GM23338 (cell line): ENCODE results near the gene GATA5. TPM values are rescaled to one million over a fixed set of nuclear protein-coding genes. Genes with fewer than 3 reads are reported as not detected.

Experiments
- ATAC-seq: fragments of 200-7000 bp; cut with Tn5 transposase; 3 replicates; pipeline ENCODE4 v1.9.1; 2020
- DNase-seq: peaks from one replicate; pipeline ENCODE4 v3.0.0-alpha.2; 2015; ENCODE audit warnings: low spot score
- H2AFZ ChIP-seq: fragments of 200-600 bp; sonication (generic); 2 replicates; pipeline ENCODE4 v1.8.0; 2016; ENCODE audit warnings: antibody characterized with exemption, mild to moderate bottlenecking, moderate library complexity
- H3F3A ChIP-seq: fragments of 200-600 bp; sonication (generic); replicated peaks from 2 replicates; pipeline ENCODE4 v1.8.0; 2017; ENCODE audit warnings: antibody characterized with exemption, mixed run types, low read depth
- H3K27ac ChIP-seq: fragments of 200-600 bp; sonication (generic); 2 replicates; pipeline ENCODE4 v1.6.1; 2016; ENCODE audit warnings: low read depth
- H3K27me3 ChIP-seq: fragments of 200-600 bp; sonication (generic); 2 replicates; pipeline ENCODE4 v1.8.0; 2016; ENCODE audit warnings: mild to moderate bottlenecking, mixed run types, moderate library complexity; ENCODE audit not compliant: insufficient read depth
- H3K36me3 ChIP-seq: fragments of 200-600 bp; sonication (generic); 2 replicates; pipeline ENCODE4 v1.8.0; 2016; ENCODE audit warnings: mild to moderate bottlenecking; ENCODE audit not compliant: insufficient read depth
- H3K4me1 ChIP-seq: fragments of 200-600 bp; sonication (generic); 2 replicates; pipeline ENCODE4 v1.8.0; 2016; ENCODE audit warnings: mild to moderate bottlenecking, moderate library complexity; ENCODE audit not compliant: insufficient read depth
- H3K4me2 ChIP-seq: fragments of 200-600 bp; sonication (generic); 2 replicates; pipeline ENCODE4 v1.7.1; 2017; ENCODE audit warnings: mixed run types
- H3K4me3 ChIP-seq: fragments of 200-600 bp; sonication (generic); 2 replicates; pipeline ENCODE4 v1.6.1; 2016; ENCODE audit warnings: mixed run types
- H3K79me2 ChIP-seq: fragments of 200-600 bp; sonication (generic); replicated peaks from 2 replicates; pipeline ENCODE4 v1.8.0; 2017; ENCODE audit warnings: mild to moderate bottlenecking; ENCODE audit not compliant: insufficient read depth
- H3K9me2 ChIP-seq: fragments of 200-600 bp; sonication (generic); 2 replicates; pipeline ENCODE4 v1.8.0; 2017; ENCODE audit not compliant: insufficient read depth
- H4K20me1 ChIP-seq: fragments of 200-600 bp; sonication (generic); replicated peaks from 2 replicates; pipeline ENCODE4 v1.8.0; 2017; ENCODE audit warnings: mild to moderate bottlenecking; ENCODE audit not compliant: insufficient read depth
- H3K27ac Mint-ChIP-seq: 2 replicates; pipeline ENCODE4 v1.8.0; 2020; ENCODE audit warnings: inconsistent platforms, mild to moderate bottlenecking, moderate library complexity, mixed read lengths
- H3K27me3 Mint-ChIP-seq: 3 replicates; pipeline ENCODE4 v1.8.0; 2022; ENCODE audit warnings: low read depth, mild to moderate bottlenecking, moderate library complexity, mixed read lengths, inconsistent platforms; ENCODE audit not compliant: insufficient read depth, poor library complexity
- H3K36me3 Mint-ChIP-seq: 3 replicates; pipeline ENCODE4 v1.8.0; 2021; ENCODE audit warnings: low read depth, mild to moderate bottlenecking, inconsistent platforms, moderate library complexity, mixed read lengths
- H3K4me1 Mint-ChIP-seq: 3 replicates; pipeline ENCODE4 v1.8.0; 2020; ENCODE audit warnings: mild to moderate bottlenecking, inconsistent platforms, mixed read lengths
- H3K4me3 Mint-ChIP-seq: 3 replicates; pipeline ENCODE4 v1.8.0; 2021; ENCODE audit warnings: moderate library complexity, mild to moderate bottlenecking, inconsistent platforms, mixed read lengths
- H3K9me3 Mint-ChIP-seq: 3 replicates; pipeline ENCODE4 v1.8.0; 2020; ENCODE audit warnings: moderate library complexity, mild to moderate bottlenecking, inconsistent platforms, mixed read lengths
- CREB1 ChIP-seq: fragments of 250-450 bp; sonication (Bioruptor Pico); IDR thresholded peaks from 2 replicates; pipeline ENCODE4 v1.5.0; 2020; ENCODE audit warnings: low read depth, mild to moderate bottlenecking, moderate library complexity
- EZH2 ChIP-seq: fragments of 200-600 bp; sonication (generic); IDR thresholded peaks from one replicate; pipeline ENCODE4 v1.8.0; 2017; ENCODE audit warnings: antibody characterized with exemption, mild to moderate bottlenecking, low read depth; ENCODE audit not compliant: unreplicated experiment
- EZH2phosphoT487 ChIP-seq: fragments of 200-600 bp; sonication (generic); IDR thresholded peaks from one replicate; pipeline ENCODE4 v1.8.1; 2018; ENCODE audit warnings: antibody characterized with exemption; ENCODE audit not compliant: unreplicated experiment
- NANOG ChIP-seq: IDR thresholded peaks from 2 replicates; pipeline ENCODE4 v1.6.1; 2016; ENCODE audit warnings: antibody characterized with exemption, borderline replicate concordance
- STAT1 ChIP-seq: IDR thresholded peaks from one replicate; pipeline ENCODE4 v1.6.1; 2016; ENCODE audit warnings: antibody characterized with exemption; ENCODE audit not compliant: unreplicated experiment
- ZNF114 ChIP-seq: fragments of 250-450 bp; sonication (Bioruptor Pico); IDR thresholded peaks from 2 replicates; pipeline ENCODE4 v1.5.0; 2020; ENCODE audit warnings: mild to moderate bottlenecking, moderate library complexity
- ZNF331 ChIP-seq: fragments of 250-450 bp; sonication (Bioruptor Pico); IDR thresholded peaks from 2 replicates; pipeline ENCODE4 v1.5.0; 2020; ENCODE audit warnings: low read depth, mild to moderate bottlenecking, moderate library complexity
- polyA plus RNA-seq: library from polyadenylated mRNA; unstranded; fragments of >200 nt; fragmentation: Nextera tagmentation; extraction: Ambion mirVana; gene quantifications from 2 replicates; pipeline ENCODE4 v1.2.1, GENCODE V29; 2016
- total RNA-seq: library from RNA; depleted of rRNA; stranded (reverse); fragments of >200 nt; shearing (Covaris generic); gene quantifications from 2 replicates; pipeline ENCODE4 v1.2.3, GENCODE V29; 2014
- TF ChIP-seq, protein P1 (sequence below): fragments of 250-450 bp; sonication (Bioruptor Pico); IDR thresholded peaks from 2 replicates; pipeline ENCODE4 v1.5.0; 2020; ENCODE audit warnings: mild to moderate bottlenecking, moderate library complexity
- TF ChIP-seq, protein P2 (sequence below): IDR thresholded peaks from one replicate; pipeline ENCODE4 v1.6.1; 2018; ENCODE audit warnings: antibody characterized with exemption; ENCODE audit not compliant: unreplicated experiment
- TF ChIP-seq, protein P3 (sequence below): IDR thresholded peaks from 2 replicates; pipeline ENCODE4 v1.6.1; 2016; ENCODE audit warnings: antibody characterized with exemption

Gene GATA5
- total and polyA plus RNA-seq, 2 experiments from 2014 or later, result 0.60 to 0.73 TPM

DNA sequence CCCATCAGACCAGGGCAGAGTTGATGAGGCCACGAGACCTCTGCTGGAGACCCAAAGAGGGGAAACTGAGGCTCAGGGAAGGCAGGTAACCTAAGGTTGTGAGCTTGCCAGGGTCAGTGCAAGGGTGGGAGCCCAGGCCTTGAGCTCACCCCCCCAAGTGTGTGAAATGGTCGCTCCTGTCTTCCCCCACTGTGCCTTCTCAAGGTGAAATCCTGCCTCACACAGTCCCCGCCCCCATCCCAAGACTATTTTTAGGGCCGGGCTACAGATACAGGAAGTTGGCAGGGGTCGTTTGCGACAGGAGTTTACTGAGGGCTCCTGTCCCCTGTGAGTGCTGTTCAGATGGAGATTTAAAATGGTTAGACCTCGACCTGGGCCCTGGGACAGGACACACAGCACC is 18.7 kb upstream of the GATA5 start:
- Histone ChIP-seq H2AFZ (no peak overlapping the region), H3K4me2 (no peak overlapping the region), H3K36me3 (no peaks in the 10 kb centered on the region), H3K4me3 (no peak overlapping the region), H3K9me2 (no peaks in the 10 kb centered on the region), H3K4me1 (peaks cover 5% of the 10 kb centered on the region; the same call in 1 of the 2 replicates), H3F3A (no peaks in the 10 kb centered on the region; the same call in 1 of the 2 replicates), H4K20me1 (no peaks in the 10 kb centered on the region), H3K27me3 (no peaks in the 10 kb centered on the region), H3K27ac (no peak overlapping the region), H3K79me2 (no peaks in the 10 kb centered on the region)
- H3K9me3 Mint-ChIP-seq, result peaks cover 2% of the 10 kb centered on the region; the same call in 1 of the 3 replicates
- TF ChIP-seq, protein P1, sequence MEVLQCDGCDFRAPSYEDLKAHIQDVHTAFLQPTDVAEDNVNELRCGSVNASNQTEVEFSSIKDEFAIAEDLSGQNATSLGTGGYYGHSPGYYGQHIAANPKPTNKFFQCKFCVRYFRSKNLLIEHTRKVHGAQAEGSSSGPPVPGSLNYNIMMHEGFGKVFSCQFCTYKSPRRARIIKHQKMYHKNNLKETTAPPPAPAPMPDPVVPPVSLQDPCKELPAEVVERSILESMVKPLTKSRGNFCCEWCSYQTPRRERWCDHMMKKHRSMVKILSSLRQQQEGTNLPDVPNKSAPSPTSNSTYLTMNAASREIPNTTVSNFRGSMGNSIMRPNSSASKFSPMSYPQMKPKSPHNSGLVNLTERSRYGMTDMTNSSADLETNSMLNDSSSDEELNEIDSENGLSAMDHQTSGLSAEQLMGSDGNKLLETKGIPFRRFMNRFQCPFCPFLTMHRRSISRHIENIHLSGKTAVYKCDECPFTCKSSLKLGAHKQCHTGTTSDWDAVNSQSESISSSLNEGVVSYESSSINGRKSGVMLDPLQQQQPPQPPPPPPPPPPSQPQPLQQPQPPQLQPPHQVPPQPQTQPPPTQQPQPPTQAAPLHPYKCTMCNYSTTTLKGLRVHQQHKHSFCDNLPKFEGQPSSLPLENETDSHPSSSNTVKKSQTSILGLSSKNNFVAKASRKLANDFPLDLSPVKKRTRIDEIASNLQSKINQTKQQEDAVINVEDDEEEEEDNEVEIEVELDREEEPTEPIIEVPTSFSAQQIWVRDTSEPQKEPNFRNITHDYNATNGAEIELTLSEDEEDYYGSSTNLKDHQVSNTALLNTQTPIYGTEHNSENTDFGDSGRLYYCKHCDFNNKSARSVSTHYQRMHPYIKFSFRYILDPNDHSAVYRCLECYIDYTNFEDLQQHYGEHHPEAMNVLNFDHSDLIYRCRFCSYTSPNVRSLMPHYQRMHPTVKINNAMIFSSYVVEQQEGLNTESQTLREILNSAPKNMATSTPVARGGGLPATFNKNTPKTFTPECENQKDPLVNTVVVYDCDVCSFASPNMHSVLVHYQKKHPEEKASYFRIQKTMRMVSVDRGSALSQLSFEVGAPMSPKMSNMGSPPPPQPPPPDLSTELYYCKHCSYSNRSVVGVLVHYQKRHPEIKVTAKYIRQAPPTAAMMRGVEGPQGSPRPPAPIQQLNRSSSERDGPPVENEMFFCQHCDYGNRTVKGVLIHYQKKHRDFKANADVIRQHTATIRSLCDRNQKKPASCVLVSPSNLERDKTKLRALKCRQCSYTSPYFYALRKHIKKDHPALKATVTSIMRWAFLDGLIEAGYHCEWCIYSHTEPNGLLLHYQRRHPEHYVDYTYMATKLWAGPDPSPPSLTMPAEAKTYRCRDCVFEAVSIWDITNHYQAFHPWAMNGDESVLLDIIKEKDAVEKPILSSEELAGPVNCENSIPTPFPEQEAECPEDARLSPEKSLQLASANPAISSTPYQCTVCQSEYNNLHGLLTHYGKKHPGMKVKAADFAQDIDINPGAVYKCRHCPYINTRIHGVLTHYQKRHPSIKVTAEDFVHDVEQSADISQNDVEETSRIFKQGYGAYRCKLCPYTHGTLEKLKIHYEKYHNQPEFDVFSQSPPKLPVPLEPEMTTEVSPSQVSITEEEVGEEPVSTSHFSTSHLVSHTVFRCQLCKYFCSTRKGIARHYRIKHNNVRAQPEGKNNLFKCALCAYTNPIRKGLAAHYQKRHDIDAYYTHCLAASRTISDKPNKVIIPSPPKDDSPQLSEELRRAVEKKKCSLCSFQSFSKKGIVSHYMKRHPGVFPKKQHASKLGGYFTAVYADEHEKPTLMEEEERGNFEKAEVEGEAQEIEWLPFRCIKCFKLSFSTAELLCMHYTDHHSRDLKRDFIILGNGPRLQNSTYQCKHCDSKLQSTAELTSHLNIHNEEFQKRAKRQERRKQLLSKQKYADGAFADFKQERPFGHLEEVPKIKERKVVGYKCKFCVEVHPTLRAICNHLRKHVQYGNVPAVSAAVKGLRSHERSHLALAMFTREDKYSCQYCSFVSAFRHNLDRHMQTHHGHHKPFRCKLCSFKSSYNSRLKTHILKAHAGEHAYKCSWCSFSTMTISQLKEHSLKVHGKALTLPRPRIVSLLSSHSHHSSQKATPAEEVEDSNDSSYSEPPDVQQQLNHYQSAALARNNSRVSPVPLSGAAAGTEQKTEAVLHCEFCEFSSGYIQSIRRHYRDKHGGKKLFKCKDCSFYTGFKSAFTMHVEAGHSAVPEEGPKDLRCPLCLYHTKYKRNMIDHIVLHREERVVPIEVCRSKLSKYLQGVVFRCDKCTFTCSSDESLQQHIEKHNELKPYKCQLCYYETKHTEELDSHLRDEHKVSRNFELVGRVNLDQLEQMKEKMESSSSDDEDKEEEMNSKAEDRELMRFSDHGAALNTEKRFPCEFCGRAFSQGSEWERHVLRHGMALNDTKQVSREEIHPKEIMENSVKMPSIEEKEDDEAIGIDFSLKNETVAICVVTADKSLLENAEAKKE (CRISPR knock-in tag), result no peak
- TF ChIP-seq NANOG (no peak), ZNF114 (CRISPR knock-in tag) (no peak), EZH2phosphoT487 (no peak), EZH2 (no peak), STAT1 (no peak), ZNF331 (CRISPR knock-in tag) (no peak), CREB1 (CRISPR knock-in tag) (no peak)
- TF ChIP-seq, protein P2, sequence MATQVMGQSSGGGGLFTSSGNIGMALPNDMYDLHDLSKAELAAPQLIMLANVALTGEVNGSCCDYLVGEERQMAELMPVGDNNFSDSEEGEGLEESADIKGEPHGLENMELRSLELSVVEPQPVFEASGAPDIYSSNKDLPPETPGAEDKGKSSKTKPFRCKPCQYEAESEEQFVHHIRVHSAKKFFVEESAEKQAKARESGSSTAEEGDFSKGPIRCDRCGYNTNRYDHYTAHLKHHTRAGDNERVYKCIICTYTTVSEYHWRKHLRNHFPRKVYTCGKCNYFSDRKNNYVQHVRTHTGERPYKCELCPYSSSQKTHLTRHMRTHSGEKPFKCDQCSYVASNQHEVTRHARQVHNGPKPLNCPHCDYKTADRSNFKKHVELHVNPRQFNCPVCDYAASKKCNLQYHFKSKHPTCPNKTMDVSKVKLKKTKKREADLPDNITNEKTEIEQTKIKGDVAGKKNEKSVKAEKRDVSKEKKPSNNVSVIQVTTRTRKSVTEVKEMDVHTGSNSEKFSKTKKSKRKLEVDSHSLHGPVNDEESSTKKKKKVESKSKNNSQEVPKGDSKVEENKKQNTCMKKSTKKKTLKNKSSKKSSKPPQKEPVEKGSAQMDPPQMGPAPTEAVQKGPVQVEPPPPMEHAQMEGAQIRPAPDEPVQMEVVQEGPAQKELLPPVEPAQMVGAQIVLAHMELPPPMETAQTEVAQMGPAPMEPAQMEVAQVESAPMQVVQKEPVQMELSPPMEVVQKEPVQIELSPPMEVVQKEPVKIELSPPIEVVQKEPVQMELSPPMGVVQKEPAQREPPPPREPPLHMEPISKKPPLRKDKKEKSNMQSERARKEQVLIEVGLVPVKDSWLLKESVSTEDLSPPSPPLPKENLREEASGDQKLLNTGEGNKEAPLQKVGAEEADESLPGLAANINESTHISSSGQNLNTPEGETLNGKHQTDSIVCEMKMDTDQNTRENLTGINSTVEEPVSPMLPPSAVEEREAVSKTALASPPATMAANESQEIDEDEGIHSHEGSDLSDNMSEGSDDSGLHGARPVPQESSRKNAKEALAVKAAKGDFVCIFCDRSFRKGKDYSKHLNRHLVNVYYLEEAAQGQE, result no peak
- TF ChIP-seq, protein P3, sequence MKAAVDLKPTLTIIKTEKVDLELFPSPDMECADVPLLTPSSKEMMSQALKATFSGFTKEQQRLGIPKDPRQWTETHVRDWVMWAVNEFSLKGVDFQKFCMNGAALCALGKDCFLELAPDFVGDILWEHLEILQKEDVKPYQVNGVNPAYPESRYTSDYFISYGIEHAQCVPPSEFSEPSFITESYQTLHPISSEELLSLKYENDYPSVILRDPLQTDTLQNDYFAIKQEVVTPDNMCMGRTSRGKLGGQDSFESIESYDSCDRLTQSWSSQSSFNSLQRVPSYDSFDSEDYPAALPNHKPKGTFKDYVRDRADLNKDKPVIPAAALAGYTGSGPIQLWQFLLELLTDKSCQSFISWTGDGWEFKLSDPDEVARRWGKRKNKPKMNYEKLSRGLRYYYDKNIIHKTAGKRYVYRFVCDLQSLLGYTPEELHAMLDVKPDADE, result no peak
- DNase-seq (no peak), ATAC-seq (no peak)
- no peaks in the 10 kb centered on the region for H3K36me3 Mint-ChIP-seq
- H3K4me3 Mint-ChIP-seq, result no peak overlapping the region
- peaks cover 4% of the 10 kb centered on the region; the same call in 2 of the 3 replicates for H3K4me1 Mint-ChIP-seq
- H3K27me3 Mint-ChIP-seq, result peaks cover 13% of the 10 kb centered on the region
- no peak overlapping the region for H3K27ac Mint-ChIP-seq
